ENCODE data around the gene EHD4.

DNA sequence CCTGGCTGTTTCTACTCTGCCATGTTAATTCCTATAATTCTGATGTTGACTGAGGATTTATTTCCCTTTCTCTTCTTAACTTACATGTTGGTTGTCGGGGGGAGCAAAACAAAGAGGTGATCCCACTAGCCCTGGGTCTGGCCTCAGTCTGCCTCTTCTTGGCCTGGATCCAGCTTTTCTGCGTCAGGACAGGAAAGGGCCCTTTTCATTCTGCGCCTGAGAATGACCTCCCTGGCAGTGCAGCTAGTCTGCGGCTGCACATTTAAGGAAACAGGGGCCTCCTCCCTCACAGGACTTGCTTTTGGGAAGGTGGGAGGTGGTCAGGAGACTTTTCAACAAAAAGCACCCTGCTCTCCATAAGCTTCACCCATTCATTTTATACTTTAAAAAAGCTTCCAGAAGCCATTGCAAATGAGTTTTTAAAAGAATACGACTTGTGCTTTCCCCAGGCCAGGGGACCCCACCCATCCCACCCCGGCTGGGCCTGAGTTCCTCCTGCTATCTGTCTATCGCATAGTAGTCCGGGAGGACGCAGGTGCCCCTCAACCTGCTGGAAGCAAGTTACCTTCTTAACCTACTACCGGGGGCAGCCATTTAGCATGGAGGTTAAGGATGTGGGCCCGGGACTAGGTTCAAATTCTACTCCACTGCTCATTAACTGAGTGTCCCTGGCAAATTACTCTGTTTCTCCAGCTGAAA lies 21.3 kb upstream of the EHD4 start:
- TF ChIP-seq MAX (IDR thresholded peaks at IDR 0.05; ENCODE audit: insufficient read depth, insufficient read length), result no peak
- TF ChIP-seq POLR2AphosphoS5 (IDR thresholded peaks at IDR 0.05; ENCODE audit: insufficient read depth, low read depth, low read length), result no peak
